ENCODE results near the gene HIPK4.
A peak's percentile ranks its signal among the peaks of the same experiment; 100 is the strongest.
"Not testable (repeated sequence)": the region's sequence is repeated elsewhere in the genome, so short reads cannot be mapped to it uniquely, and the experiment has no call there.

HIPK4 gene

DNA sequence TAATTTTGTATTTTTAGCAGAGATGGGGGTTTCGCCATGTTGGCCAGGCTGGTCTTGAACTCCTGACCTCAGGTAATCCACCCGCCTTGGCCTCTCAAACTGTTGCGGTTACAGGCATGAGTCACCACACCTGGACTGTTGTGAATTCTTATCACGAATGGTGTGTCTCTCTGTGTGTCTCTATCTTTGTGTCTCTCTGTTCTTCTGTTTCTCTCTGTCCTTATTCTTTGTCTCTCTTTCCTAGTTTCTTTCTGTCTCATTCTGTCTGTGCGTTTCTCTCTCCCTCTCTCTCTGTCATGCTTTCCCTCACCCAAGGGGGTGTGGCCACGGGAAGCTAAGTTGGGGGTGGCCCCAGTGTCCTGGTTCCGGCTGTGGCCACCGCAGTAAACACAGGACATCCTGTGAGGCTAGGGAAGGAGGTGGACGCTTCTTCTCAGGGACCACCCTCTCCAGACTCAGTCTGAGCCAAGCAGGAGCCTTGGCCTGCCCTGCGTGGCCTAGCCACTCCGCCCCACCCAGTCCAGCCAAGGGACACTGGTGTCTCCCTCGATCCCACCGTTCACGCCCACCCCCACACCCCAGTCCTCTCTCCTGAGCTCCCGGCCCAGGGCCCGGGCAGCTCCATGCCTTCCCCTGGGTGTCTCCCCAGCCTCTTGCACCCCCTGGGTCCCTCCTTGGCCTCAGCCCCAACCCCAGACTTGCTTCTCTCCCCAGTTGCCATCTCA is 27.1 kb upstream of the HIPK4 start:
- no peak for ATAC-seq

DNA sequence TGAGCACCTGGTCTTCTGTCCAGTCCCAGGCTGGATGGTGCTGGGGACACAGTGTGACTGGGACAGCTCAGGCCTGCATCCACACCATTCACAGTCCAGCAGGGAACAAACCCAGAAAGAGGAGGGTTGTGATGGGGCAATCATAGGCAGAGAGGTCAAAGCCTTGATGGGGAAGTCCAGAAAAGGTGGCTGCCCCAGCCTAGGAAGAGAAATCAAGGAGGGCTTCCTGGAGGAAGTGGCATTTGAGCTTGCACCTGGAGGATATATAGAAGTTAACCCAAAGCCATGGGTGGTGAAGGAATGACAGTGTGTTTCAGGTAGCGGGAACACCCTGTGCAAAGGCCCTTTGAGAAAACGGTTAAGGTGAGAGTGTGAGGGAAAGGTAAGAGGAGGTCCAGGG is 25.8 kb upstream of the HIPK4 start:
- no peak for ATAC-seq

DNA sequence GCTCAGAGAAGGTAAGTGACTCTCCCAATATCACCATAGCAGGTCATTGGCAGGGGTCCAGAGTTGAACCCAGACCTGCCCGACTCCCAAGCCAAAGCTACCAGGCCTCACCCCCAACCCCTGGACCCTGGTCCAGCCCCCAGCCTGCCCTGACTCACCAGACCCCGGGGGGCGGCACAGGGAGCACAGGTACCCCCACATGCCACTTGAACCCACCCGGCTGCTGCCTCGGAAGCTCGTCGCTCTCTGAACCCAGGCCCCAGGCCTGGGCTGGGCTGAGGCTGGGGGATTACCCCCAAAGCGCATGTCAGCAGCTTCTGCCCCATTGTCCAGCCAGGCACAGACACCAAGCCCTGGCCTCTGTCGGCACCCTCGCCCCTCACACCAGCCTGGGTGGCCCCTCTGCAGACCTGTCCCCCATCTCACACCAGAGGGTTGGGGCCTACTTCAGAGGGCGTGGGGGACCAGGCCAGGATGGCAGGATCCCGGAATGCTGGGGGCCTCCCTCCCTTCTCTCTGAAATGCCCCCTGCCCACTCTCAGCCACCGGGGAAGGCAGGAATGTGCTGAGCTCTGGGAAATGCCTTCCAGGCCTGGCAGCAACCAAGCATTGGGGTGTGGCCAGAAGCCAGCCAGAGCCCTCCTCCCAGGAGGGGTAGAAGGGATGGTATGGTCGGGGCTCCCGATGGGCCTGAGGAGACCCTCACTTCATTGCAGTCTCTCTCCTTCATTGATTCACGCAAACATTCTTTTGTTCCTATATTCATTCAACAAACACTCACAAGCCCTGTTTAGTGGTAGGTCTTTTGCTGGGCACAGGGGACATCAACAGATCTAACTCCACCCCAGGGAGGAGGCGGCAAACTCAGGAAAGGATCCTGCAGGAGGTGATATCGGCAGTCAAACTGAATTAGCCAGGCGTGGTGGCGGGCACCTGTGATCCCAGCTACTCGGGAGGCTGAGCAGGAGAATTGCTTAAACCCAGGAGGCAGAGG is 24.9 kb upstream of the HIPK4 start:
- ATAC-seq = no peak

DNA sequence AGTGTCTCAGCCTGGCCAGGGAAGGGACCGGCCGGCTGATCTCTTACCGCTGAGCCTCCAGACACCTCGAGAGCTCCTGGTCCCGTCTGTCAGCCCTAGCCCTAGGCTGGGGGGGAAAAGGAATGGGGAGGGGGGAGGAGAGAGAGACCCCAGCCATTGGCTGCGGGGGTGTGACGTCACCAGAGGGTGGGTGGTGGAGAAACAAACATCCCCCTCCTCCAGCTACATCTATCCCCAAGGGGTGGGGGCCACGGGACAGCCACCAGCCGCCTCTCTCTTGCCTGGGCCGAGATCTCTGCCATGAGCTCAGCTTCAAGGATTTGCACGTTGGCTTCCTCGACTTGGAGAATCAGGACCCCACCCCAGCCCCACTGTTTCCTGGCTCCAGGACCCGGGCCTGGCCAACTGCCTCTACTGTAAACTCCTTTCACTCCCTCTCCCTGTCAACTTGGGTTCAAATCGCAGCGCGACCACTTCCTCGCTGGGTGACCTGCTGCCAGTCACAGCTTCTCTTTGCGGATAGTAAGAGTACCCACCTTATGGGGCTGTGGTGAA is 23.4 kb upstream of the HIPK4 start, which contains the start of gene PRX:
TSS of gene PRX (minus strand) at position 88 of the 555 bp plus-strand sequence. CDS start 5,446 bp downstream, outside the sequence.
- no peak for ATAC-seq

DNA sequence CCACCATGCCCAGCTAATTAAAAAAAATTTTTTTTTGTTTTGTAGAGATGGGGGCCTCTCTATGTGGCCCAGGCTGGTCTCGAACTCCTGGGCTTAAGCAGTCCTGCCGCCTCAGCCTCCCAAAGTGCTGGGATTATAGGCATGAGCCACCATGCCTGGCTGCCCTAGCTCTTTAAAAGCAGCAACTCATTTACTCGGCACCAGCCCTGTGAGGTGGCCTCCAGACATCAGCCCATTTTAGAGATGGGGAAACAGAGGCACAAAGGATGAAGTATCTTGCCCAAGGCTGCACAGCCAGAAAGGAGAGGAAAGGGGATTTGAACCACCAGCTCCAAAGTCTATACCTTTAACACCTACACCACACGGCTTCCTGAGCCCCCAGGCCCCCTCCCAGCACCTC is 22.9 kb upstream of the HIPK4 start:
- no peak for ATAC-seq

DNA sequence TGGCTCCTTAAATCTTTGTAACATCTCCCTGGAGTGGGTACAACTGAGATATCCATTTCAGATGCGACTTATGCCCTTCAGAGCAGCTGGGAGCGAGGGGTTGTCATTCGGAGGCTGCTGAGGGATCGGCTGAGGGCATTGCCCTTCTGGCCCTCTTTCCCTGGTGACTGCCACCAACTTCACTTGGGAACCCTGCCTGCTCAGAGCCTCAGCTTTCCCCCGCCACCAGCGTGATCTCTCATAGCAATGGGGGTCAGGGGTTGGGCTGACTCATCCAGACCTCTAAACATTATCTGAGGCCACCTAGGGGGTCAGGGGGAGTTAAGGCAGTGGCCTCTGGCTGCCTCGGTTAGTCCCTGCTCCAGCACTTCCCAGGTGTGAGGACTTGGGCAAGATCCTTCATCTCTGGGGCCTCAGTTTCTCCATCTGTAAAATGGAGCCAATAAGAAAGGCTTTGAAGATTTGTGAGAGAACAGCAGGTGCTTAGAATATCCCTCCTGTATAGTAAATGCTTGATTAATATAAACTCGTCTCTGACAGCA is 22.0 kb upstream of the HIPK4 start:
- no peak for ATAC-seq

DNA sequence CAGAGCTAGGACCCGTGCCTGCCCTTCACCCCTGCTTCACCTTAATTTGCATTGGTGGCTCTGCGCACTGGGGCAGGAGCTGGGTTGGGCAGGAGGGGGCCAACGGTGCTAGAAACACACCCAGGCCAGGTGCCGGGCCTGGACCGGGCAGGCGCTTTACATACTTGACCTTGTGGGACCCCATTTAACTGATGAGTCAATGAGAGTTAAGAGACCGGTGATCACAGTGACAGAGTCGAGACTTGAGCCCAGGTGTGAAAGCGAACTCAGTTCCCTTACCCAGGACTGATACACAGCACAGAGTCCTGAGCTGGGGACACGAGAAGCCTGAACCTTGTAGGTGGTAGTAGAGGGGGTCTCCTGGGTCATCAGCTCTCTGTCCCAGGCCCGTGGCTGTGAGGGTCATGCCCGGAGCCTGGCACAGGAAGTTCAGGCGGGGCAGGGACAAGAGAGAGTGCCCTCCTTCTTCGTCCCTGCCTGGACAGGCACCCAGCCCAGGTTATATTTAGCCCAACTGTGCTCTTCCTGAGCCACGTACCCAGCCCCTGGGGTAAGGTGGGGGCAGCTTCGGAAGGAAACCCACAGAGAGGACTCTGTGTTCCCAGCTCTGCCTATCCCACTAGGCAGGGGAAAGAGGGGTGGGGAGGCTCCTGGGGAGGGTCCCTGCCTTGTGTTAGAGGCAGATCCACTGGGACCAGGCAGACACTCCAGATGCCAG is 21.3 kb upstream of the HIPK4 start:
- ATAC-seq = no peak

DNA sequence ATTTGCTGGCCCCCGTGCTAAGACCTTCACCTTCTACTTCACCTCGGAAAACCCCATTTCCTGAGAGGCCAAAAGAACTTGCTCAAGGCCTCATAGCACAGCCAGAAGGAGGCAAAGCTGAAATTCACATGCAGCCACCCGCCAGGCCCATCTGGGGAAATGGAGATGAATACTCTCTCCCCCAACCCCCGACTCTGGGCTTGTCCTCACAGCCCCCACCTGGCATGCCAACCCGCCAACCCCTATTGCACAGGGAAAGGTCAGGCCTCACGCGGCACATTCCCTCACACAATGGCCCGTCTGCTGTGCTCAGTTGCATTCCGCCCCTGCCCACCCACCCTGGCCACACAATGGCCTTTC is 20.0 kb upstream of the HIPK4 start:
- no peak for ATAC-seq

DNA sequence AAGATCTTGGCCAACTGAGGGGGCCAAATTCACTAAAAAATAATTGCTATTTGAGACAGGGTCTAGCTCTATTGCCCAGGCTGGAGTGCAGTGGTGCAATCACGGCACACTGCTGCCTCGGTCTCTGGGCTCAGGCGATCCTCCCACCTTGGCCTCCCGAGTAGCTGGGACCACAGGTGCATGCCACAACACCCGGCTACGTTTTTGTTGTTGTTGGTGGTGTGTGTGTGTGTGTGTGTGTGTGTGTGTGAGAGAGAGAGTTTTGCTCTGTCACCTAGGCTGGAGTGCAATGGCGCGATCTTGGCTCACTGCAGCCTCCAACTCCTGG is 18.6 kb upstream of the HIPK4 start:
- not testable (repeated sequence) for ATAC-seq

DNA sequence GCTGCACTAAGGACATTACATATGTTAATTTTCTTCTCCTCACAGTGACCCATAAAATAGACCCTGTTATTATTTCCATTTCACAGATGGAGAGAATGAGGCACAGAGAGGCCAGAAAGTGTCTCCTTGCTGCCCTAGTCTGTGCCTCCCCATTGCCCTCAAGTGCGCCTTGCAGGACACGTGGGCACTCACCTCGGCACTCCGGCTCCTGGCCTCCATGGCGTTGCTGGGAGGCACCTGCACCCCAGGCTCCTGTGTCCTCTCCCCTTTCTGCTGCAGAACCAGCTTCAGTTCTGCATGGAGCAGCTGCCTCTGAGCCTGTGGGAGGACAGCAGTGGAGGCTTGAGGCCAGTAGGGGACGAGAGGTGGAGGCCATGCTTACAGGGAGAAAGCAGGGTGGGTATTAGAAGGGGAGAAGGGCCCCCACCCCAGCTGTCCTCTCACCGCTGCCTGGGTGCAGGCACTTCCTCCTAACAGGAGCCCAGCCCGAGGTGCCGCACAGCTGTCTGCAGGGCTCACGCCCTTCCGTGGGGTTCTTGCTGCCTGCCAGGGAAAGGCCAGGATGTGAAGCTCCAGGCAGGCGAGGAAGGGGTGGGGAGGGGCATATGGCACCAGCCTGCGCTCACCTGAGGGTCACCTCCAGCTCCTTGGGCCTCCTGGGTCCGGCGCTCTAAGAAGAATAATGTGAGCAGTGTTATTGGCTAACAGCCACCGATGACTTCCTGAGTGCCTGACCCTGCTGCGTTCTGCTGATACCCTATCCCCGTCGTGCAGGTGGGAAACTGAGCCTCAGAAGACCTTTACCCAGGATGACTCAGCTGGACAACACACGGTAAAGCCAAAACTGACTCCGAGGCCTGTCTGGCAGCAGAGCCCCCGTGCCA is 18.0 kb upstream of the HIPK4 start:
- ATAC-seq = no peak

DNA sequence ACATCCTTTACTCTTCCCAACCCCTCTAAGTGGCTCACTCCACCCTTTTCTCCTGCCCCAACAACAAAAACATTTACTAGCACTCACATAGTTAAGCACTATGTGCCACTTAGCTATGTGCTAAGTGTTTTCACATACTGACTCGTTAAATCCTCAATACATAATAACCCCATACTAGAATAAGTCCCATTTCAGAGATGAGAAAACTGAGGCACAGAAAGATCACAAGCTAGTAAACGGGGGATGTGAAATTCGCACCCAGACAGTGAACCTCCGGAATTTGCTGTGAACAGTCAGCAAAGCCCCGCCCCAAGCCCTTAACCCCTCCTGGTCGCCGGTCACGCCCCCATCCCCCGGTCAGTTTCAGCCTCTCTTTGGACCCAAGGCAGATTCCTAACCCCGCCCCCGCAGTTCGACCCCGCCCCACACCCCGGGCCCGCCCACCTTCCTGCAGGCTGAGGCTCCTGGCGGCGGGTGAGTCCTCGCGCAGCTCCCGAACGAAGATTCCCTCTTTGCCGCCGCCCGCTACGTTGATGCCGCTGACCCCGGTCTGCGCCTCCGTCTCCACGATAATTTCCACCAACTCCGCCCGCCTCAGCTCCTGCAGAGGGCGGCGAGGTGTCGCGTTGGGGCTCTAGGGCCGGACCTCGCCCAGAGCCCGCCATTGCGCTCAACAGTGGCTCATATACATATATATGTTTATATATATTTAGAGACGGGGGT is 13.4 kb upstream of the HIPK4 start:
- peak; percentile 58 to 64 for ATAC-seq

DNA sequence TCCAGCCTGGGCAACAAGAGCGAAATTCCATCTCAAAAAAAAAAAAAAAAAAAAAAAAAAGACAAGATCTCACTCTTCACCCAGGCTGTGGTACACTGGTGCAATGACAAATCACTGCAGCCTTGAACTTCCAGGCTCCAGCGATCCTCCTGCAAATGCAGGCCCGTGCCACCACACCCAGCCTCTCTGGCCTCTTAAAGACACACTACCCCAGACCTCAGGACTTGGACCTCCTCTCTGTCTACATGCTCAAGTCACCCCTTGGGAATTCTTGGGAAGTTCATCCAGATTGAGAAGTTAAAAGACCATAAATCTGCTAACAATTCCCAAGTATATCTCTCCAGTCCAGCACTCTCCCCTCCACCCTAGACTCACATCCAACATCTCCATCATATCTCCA is 10.6 kb upstream of the HIPK4 start:
- ATAC-seq = no peak

DNA sequence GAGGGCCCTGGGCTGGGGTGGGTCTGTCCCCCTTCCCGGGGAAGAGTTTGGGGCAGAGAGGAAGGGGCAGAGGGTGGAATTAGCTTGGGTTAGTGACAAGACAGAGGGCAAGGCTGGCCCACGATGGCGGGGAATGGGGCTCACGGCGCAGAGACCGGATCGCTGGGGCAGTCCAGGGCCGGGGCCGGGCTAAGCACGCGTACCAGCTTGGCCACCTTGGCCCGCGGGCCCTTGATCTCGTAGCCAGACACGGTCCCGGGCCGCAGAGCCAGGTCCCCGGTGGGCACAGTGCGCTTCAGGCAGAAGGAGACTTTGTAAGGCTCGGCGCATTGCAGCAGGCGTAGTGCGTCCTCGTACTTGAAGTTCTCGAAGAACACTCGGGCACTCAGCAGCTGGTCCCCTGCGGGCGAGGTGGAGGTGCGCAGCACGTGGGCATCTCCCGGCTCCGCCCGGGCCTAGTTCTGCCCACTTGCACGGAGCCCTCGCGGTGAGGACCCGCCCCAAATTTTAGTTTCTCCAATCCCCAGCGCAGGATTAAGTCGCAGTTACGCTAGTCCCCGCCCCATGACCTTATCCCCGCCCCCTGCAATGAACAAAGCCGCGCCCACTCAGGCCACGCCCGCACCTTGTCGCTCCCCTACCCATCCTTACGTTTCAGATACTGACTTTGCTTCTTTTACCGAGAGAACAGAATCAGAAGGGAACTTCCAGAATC is 8.6 kb upstream of the HIPK4 start:
- peak; percentile 64 to 82 for ATAC-seq

DNA sequence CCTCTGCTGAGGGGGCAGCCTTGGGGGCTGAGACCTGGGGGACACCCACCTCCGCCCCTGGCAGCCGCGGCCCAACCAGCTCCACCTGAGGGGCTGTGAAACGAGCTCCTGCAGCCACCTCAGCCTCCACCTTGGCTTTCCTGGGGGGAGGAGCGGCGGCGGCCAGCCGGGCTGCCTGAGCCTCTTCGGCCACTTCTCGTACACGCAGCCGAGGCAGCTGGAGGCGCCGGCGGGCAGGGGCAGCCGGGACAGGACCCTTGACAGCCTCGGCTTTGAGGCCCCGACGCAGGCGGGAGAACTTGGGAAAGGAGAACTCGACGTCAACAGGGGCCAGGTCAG is 7.6 kb upstream of the HIPK4 start:
- ATAC-seq = no peak

DNA sequence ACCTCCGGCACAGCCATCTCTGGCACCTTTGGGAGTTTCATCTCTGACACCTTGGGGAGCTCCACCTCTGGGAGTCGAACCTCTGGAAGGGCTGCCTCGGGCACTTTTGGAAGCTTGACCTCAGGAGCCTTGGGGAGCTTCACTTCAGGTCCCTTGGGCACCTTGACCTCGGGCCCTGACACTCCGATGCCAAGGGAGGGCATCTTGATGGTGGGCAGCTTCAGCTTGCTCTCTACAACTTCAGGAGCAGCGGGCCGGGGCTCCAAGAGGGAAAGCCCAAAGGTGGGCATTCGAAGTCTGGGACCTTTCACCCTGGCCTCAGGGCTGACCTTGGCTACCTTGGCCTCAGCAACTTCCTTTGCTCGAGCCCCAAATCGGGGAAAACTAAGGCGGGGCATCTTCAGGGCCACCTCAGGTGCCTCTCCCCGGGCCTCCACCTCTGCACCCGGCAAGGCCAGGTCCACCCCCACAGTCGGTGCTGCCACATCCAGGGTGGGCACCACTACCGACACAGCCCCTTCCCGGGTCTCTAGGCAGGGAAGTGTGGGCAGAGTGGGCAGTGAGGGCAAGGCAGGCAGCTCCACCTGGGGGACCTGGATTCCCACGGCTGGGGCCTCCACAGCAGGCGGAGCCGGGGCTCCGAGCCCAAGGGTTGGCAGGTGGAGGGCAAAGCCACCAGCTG is 7.0 kb upstream of the HIPK4 start:
- no peak for ATAC-seq

DNA sequence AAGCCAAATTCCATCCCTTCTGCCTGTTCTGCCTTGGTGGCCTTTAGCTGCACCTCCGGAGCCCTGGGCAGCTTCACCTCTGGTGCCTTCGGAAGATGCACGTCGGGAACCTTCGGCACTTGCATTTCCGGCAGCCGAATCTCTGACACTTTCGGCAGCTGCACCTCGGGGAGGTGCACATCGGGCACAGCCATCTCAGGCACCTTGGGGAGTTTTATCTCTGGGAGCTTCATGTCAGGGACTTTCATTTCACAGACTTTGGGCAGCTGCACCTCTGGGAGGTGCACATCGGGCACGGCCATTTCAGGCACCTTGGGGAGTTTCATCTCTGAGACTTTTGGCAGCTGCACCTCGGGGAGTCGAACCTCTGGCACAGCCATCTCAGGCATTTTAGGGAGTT is 6.0 kb upstream of the HIPK4 start:
- ATAC-seq = no peak

DNA sequence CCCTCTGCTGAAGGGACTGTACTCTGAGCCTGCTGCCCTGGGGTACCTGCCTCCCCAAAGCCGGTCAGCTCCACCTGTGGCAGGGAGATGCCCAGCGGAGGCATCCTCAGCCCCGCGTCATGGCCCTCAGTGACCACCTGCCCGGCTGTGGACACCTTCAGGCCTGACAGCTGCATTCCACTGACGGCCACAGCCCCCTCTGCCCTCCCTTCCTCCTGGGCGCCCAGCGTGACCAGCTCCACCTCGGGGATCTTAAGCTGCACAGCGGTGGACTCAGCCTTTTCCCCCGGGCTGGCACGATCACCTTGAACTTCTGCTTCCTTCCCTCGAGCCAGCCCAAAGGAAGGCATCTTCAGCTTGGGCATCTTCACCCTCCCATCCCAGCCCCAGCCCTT is 4.8 kb upstream of the HIPK4 start:
- ATAC-seq = no peak

DNA sequence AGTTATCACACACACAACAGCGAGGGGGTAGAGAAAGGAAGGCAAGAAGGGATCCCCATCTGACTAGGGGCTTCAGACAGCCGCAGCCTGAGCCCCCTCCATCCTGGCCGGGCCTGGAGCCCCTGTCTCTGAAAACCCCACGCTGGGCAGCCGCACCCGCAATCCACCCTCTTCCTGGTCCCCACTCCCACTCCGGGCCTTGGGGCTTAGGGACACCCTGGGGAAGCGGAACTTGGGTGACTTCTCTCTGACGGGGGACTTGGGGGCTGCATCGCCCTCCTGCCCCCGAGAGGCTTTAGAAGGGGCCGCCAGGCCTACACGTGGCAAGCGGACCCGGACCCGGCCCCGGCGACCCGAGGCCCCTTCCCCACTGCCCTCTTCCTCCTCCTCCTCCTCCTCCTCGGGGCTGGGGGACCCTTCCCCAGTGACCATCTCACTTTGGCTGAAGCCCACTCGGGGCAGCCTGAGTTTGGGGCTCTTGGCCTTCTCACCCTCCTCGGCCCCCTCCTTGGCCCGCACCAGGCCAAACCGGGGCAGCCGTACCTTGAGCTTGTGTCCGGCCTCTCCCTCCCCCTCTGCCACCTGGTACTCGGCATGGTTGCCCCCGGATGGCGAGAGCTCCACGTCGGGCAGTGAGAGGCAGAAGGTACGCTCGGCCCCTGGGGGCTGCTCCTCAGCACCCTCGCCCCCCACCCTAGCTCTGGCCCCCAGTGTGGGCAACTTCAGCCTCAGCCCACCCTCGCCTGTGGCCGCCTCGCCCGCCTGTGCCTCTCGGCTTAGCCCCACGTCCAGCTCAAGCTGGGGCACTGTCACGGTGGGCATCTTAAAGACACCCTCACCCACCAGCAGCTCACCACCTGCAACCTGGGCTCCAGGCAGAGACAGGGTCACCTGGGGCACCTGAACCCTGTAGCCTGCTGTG is 4.2 kb upstream of the HIPK4 start:
- ATAC-seq = no peak
